ENCODE data around the gene ESRRB.

The ESRRB gene

DNA sequence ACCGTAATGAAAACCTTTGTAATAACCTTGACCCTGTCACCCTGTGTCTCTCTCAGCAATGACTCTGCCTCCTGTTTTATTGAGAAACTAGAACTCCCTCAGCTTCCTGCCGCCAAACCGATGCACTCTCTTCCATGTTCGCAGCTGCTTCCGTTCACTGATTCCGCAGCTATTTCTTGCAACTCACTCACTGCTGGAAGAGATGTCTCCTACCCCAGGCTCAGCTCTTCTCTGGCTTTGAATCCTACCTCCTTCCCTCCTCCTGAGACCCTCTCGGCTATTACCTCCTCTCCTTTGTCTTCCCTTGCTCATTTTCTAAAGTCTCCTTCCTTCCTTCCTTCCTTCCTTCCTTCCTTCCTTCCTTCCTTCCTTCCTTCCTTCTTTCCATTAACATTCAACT, 71.0 kb downstream of the ESRRB start:
- no peak for DNase-seq (ENCODE audit: low read depth in 1 of 2, low spot score in 1 of 2)

GRCh38 chr14:76450476-76450875, 74.5 kb downstream of the ESRRB start:
- DNase-seq (ENCODE audit: low read depth in 1 of 2, low spot score in 1 of 2), result no peak

DNA sequence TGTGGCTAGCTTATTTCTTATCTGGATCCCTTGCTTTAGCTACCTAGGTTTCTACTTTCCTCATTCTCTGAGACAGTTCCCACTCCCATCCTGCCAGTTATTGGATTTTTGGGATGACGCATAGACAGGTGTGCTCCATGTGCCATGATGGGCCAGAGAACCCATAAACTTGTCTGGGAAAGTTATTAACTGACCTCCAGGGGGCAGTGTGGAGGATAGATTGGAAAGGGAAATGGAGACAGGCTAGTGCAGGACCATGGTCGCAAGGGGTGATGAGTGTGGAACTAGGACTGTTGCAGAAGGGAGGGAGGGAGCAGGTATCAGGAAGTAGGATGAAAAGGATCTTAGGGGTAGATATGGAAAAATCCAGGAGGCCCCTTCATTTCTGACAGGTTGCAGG, 80.3 kb downstream of the ESRRB start:
- DNase-seq (ENCODE audit: low read depth in 1 of 2, low spot score in 1 of 2), result no peak

DNA sequence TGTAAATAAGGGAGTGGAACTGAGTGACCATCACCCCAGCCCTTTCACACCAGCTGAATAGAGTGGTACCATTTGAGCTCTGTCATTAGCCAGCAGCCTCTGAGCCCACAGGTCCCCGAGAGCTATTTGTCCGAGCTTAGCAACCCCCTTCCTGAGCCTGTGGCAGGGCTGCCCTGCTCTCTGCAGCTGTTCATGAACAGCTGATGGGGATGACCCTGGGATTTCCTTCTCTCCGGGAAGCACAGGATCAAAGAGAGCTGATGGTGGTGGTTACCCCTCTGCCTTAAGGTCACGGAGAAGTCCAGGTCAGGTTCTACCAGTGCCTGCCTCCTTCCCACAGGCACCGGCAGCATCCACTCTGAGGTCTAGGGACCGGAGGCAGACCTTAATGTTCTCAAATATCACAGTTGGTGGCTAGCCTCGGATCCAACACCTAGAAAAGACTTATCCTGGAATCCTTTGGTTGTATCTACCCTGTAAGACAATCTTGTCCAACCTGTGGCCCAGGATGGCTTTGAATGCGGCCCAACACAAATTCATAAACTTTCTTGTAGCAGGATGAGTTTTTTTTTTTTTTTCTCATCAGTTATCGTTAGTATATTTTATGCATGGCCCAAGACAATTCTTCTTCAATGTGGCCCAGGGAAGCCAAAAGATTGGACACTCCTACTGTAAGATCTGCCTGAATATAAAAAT, 81.1 kb downstream of the ESRRB start:
- no peak for DNase-seq (ENCODE audit: low read depth in 1 of 2, low spot score in 1 of 2)

DNA sequence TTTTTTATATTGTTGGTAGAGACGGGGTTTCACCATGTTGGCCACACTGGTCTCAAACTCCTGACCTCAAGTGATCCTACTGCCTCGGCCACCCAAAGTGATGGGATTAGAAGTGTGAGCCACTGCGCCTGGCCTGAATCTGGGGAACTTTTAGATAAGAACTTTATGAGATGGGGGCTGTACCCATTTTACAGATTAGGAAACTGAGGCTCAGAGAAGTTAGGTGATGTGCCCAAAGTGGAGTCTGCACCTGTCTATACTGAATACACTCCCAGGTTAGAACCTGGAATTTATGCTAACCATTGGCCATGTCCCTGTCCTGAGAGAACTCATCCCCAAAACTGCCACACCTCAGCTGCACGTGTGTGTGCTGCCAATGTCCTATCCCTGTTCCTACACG, 81.9 kb downstream of the ESRRB start:
- no peak for DNase-seq (ENCODE audit: low read depth in 1 of 2, low spot score in 1 of 2)

GRCh38 chr14:76461886-76462285, 85.9 kb downstream of the ESRRB start:
- DNase-seq (ENCODE audit: low read depth in 1 of 2, low spot score in 1 of 2), result no peak

DNA sequence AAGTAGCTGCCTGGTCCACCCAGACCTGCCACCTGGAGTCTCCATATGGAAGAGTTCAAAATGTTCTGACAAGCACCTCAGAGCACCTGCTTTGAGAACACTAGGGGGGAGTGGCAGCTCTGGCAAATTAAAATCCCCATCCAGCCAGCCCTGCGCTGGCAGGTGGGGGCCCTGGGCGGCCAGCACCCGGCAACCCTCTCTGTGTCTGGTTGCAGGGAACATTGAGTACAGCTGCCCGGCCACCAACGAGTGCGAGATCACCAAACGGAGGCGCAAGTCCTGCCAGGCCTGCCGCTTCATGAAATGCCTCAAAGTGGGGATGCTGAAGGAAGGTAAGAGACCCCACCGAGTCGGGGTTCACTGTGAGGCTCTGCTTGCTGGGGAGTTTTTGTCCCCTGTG, 86.4 kb downstream of the ESRRB start:
- DNase-seq (ENCODE audit: low read depth in 1 of 2, low spot score in 1 of 2), result no peak

DNA sequence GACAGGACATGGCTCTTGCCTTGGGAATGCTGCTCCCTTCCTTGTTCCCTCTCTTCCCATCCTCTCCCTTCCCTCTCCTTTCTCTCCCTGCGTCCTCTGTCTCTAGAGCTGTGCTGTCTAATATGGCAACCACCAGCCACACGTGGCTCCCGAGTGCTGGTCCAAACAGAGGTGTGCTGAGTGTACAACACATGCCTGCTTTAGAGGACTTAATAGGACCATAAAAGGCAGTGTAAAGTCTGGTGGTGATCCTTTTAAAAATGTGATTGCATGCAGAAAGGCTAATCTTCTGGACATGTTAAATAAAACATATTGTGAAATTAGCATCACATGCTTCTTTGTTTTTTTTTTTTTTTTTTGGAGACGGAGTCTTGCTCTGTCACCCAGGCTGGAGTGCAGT, 87.2 kb downstream of the ESRRB start:
- DNase-seq (ENCODE audit: low read depth in 1 of 2, low spot score in 1 of 2), result no peak

- no peak for DNase-seq (ENCODE audit: low read depth in 1 of 2, low spot score in 1 of 2)
These were observed 88.9 kb downstream of the ESRRB start for GRCh38 chr14:76464856-76465255.

GRCh38 chr14:76465664-76466063, 89.7 kb downstream of the ESRRB start:
- DNase-seq (ENCODE audit: low read depth in 1 of 2, low spot score in 1 of 2), result no peak

DNA sequence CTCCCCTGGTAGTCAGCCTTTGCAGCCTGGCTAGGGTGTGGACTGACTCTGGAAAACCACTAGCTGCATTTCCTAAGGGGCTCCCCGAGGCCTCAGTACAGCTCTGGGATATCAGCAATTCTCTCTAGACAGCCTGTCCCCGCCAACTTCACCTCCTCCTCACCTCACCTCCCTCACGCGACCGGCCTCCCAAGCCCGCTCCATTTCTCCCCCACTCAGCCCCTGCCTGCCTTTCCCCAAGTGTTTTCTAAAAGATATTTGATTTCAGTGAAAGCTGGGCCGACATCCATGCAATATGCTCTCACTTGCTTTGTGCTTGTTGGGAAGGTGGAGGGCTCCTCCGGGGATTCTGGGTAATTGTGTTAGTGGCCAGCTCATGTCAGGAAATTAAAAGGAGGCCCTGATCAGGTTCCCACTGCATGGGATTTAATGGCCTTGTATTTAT, 91.8 kb downstream of the ESRRB start:
- DNase-seq (ENCODE audit: low read depth in 1 of 2, low spot score in 1 of 2), result no peak

GRCh38 chr14:76472199-76472723, 96.3 kb downstream of the ESRRB start:
- no peak for DNase-seq (ENCODE audit: low read depth in 1 of 2, low spot score in 1 of 2)

- no peak for DNase-seq (ENCODE audit: low read depth in 1 of 2, low spot score in 1 of 2)
These were observed 97.7 kb downstream of the ESRRB start for GRCh38 chr14:76473481-76474263.

DNA sequence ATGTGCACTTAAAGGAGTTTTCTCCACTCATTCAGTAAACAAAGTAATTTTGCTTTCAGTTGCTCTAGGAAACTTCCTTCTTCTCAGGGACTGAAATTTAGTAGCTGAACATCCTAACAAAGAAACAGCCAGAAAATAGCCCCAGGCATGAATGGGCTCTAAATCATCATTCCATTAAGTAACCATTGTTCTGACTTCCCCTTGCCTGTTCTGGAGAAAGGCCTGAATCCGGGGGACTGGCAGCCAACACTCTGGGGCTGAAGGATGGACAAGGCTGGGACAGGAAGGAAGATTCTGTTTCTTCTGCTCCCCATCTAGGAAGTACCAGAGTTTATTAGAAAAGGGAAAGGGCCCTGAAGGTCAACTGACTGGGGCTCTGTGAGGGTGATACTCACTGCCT, 104.5 kb downstream of the ESRRB start:
- DNase-seq (ENCODE audit: low read depth in 1 of 2, low spot score in 1 of 2), result no peak

- no peak for DNase-seq (ENCODE audit: low read depth in 1 of 2, low spot score in 1 of 2)
These were observed 108.4 kb downstream of the ESRRB start for GRCh38 chr14:76484355-76484754.

DNA sequence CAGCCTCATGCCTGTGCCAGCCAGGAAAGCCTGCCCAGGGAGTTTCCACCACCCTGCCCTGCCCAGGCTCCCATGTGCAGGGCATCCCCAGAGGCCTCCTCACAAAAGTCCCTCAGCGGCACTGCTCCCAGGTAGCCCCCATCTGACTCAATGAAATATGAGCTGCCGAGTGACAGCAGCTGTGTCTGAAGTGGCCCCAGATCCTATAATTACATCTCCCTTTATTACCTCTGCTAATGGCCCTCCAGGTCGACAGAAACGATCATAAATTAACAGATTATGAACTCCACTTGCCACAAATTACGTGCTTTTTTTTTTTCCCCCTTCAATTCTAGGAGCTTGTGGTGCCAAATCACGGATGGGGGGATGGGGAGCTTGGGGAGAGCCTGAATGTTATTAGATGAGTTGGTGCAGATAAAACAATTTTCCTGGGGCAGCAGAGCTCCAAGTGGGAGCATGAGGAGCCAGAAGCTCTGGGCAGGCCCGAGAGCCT, 110.4 kb downstream of the ESRRB start:
- no peak for DNase-seq (ENCODE audit: low read depth in 1 of 2, low spot score in 1 of 2)

DNA sequence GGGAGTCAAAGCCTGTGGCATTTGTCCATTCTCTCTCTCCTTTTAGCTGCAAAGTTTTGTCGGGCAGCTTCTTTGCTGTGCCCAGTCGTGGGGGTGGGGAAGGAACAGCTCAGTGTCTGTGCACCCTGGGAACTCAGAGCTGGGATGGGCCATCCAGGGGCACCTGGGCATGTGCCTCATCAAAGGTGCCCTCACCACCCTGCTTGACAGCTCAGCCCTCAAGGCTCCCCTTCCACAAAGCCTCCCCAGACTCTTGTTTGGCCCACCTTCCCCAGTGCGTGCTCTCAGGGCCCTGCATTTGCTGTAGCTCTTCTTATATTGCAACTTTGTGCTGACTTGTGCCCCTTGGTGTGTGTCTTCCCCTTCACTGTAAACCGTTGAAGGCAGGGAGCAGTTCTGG, 112.6 kb downstream of the ESRRB start:
- DNase-seq (ENCODE audit: low read depth in 1 of 2, low spot score in 1 of 2), result no peak

- DNase-seq (ENCODE audit: low read depth in 1 of 2, low spot score in 1 of 2), result no peak
These were observed 113.7 kb downstream of the ESRRB start for GRCh38 chr14:76489667-76490066.

GRCh38 chr14:76490111-76490510, 114.2 kb downstream of the ESRRB start:
- DNase-seq (ENCODE audit: low read depth in 1 of 2, low spot score in 1 of 2), result no peak

DNA sequence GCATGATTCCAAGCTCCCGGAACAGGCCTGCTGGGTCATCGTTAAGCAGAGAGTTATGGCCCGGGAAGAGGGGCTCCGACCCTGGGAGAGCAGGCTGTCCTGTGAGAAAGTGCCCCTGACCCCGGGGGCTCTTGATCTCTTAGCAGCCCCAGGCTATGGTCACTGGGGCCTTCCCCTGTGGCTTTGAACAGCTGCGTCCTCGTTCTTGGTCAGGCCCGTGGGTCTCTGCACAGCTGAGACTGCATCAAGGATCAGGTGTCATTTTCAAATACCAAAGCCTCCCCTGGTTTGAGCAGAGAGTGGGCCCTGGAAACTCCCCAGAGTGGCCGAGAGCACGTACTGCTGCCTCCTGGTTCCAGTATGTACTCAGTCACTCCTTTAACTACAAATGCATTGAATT, 114.8 kb downstream of the ESRRB start:
- no peak for DNase-seq (ENCODE audit: low read depth in 1 of 2, low spot score in 1 of 2)

GRCh38 chr14:76491172-76491930, 115.4 kb downstream of the ESRRB start:
- DNase-seq (ENCODE audit: low read depth in 1 of 2, low spot score in 1 of 2), result no peak

DNA sequence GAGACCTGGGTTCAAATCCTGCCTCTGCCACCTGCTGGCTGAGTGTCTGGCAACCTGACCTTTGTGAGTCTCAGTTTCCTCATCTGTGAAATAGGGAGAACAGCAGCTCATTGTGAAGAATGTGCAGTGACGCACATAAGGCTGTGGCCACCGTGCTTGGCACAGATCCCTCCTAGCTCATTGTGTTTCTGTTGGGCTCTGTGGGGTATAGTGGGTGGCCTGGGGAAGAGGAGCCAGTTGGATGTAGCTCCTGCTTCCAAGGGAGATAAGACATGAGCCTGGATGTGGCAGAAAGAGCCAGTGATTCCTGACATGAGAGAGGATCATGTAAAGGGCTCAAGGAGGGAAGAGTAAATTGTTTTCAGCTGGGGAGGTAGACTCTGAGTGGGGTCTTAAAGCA, 120.0 kb downstream of the ESRRB start:
- DNase-seq (ENCODE audit: low read depth in 1 of 2, low spot score in 1 of 2), result no peak

Measured in activated T-helper 1 cell treated with anti-CD3 and anti-CD28 coated beads, Interleukin-2, amount 50 U/mL, for 16 hours (primary cell).